IPS-NIHi7 (cell line): ENCODE results near the gene AHSA1.

Experiments
- DNase-seq: peaks from one replicate; pipeline ENCODE4 v3.0.0; 2012; ENCODE audit warnings: mixed read lengths; ENCODE audit errors: extremely low spot score

The AHSA1 gene

GRCh38 chr14:77508876-77509275 lies 51.0 kb downstream of the AHSA1 start:
- DNase-seq, result no peak

DNA sequence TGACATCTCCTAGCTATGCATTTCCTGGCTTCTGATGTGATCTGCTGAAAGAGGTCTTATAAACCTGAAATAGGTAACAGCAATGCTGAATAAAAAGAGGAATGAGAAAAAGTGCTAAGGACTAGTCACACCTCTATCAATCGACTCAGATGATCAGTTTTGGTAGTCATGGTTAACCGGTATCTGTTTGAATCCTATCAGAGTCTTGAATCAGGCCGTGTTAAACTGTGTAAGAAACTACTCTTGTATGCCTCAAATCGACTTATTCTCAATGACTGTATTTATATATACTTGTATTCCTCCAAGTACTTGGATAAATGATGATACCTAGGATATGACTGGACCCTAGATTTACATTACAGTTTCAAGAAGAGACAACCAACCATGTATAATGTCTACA lies 51.5 kb downstream of the AHSA1 start:
- DNase-seq, result no peak

- no peak for DNase-seq
Measured at GRCh38 chr14:77511486-77512162, 53.7 kb downstream of the AHSA1 start.

DNA sequence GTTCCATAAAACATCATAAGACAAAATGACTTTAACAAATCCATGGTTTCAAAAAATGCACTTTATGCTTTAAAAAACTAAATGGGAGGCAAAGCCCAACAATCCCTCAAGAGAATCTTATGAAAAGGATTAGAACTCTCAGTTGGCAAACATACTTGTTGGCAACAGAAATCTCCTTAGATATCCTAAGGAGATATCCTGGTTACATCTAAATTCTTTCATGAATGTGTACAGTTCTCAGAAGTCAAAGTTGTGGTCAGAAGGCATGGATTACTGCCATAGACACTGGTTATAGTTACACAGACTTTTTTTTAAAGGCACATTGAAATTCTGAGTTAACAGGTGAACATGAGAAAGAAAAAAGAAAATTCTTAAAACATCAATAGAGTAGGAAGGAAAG lies 58.2 kb downstream of the AHSA1 start:
- no peak for DNase-seq
